Daoy (cell line): ENCODE measurements around the gene LAMA2. TPM values are rescaled to one million over a fixed set of nuclear protein-coding genes. Genes with fewer than 3 reads are reported as not detected.

Experiments
- DNase-seq: peaks from one replicate; pipeline ENCODE4 v3.0.0-alpha.2; 2015; ENCODE audit warnings: low read depth
- total RNA-seq: library from RNA; depleted of rRNA; stranded (reverse); fragments of >200 nt; shearing (Covaris generic); gene quantifications from 2 replicates; pipeline ENCODE4 v1.2.3, GENCODE V29; 2014

The LAMA2 gene
- total RNA-seq, 1 experiment from 2014 or later = 0.46 TPM

GRCh38 chr6:129368970-129369369 is 486.0 kb downstream of the LAMA2 start:
- DNase-seq = no peak

- no peak for DNase-seq
These were observed 486.8 kb downstream of the LAMA2 start for GRCh38 chr6:129369737-129370136.

GRCh38 chr6:129370268-129370916 is 487.5 kb downstream of the LAMA2 start:
- peak; percentile 36 for DNase-seq

- DNase-seq = no peak
These were observed 498.9 kb downstream of the LAMA2 start for GRCh38 chr6:129381885-129382284.

GRCh38 chr6:129382916-129383315 is 500.0 kb downstream of the LAMA2 start:
- DNase-seq = no peak

- no peak for DNase-seq
These were observed 502.2 kb downstream of the LAMA2 start for GRCh38 chr6:129385117-129385516.

- no peak for DNase-seq
These were observed 508.0 kb downstream of the LAMA2 start for GRCh38 chr6:129390900-129391299.

- no peak for DNase-seq
These were observed 510.7 kb downstream of the LAMA2 start for GRCh38 chr6:129393654-129394053.

GRCh38 chr6:129398764-129399163 is 515.8 kb downstream of the LAMA2 start:
- DNase-seq = no peak

GRCh38 chr6:129402244-129402643 is 519.3 kb downstream of the LAMA2 start:
- peak; percentile 10 for DNase-seq

- no peak for DNase-seq
These were observed 528.2 kb downstream of the LAMA2 start for GRCh38 chr6:129411092-129411491.

GRCh38 chr6:129416337-129416990 is 533.5 kb downstream of the LAMA2 start:
- no peak for DNase-seq

- DNase-seq = no peak
These were observed 534.6 kb downstream of the LAMA2 start for GRCh38 chr6:129417416-129418086.

- DNase-seq = no peak
These were observed 536.4 kb downstream of the LAMA2 start for GRCh38 chr6:129419324-129419723.

GRCh38 chr6:129426343-129426742 is 543.4 kb downstream of the LAMA2 start:
- no peak for DNase-seq

GRCh38 chr6:129429956-129430355 is 547.0 kb downstream of the LAMA2 start:
- DNase-seq = no peak

- no peak for DNase-seq
These were observed 549.8 kb downstream of the LAMA2 start for GRCh38 chr6:129432738-129433137.

- DNase-seq = no peak
These were observed 551.2 kb downstream of the LAMA2 start for GRCh38 chr6:129434091-129434490.

- peak; percentile 28 for DNase-seq
These were observed 557.8 kb downstream of the LAMA2 start for GRCh38 chr6:129440691-129441090.

GRCh38 chr6:129444683-129445082 is 561.7 kb downstream of the LAMA2 start:
- no peak for DNase-seq

GRCh38 chr6:129446272-129447197 is 563.6 kb downstream of the LAMA2 start:
- no peak for DNase-seq

GRCh38 chr6:129447198-129447565 is 564.2 kb downstream of the LAMA2 start:
- no peak for DNase-seq
